Fibroblast of lung (primary cell): ENCODE measurements around the gene SLIT3. TPM values are rescaled to one million over a fixed set of nuclear protein-coding genes. Genes with fewer than 3 reads are reported as not detected.
A peak's percentile ranks its signal among the peaks of the same experiment; 100 is the strongest.

ENCODE experiments used
- DNase-seq, 2 donors: peaks; one replicate each; pipeline versions ENCODE4 v3.0.0 to v3.0.0-alpha.2; 2010; ENCODE audit warnings: low read depth in 2 of 2
- H2AFZ ChIP-seq: 2 replicates; pipeline ENCODE4 v1.5.1; 2012; ENCODE audit warnings: low read length, control low read depth, inconsistent platforms
- H3K27ac ChIP-seq: 2 replicates; pipeline ENCODE4 v1.5.1; 2011; ENCODE audit warnings: low read length, control low read depth; ENCODE audit not compliant: insufficient read depth
- H3K27me3 ChIP-seq: 2 replicates; pipeline ENCODE4 v1.5.1; 2011; ENCODE audit warnings: mild to moderate bottlenecking, low read length; ENCODE audit not compliant: control insufficient read depth, insufficient read depth
- H3K36me3 ChIP-seq: 2 replicates; pipeline ENCODE4 v1.5.1; 2011; ENCODE audit warnings: low read length; ENCODE audit not compliant: control insufficient read depth, insufficient read depth
- H3K4me1 ChIP-seq: 2 replicates; pipeline ENCODE4 v1.5.1; 2011; ENCODE audit warnings: low read length; ENCODE audit not compliant: control insufficient read depth, insufficient read depth; ENCODE audit errors: extremely low read depth
- H3K4me2 ChIP-seq: 2 replicates; pipeline ENCODE4 v1.5.1; 2011; ENCODE audit warnings: low read length, control low read depth; ENCODE audit not compliant: insufficient read depth; ENCODE audit errors: extremely low read depth
- H3K4me3 ChIP-seq, 4 experiments: fragments of 200-600 bp in 1 of 4; sonication (generic) in 1 of 4; replicated peaks in 1 of 4; 2 replicates each; pipeline ENCODE4 v1.5.1; 2011 to 2016; ENCODE audit warnings: low read length in 4 of 4, low read depth in 3 of 4, mild to moderate bottlenecking in 3 of 4, control low read depth in 2 of 4, inconsistent platforms in 1 of 4, mixed read lengths in 1 of 4; ENCODE audit not compliant: insufficient read depth in 1 of 4; ENCODE audit errors: control extremely low read depth in 1 of 4
- H3K79me2 ChIP-seq: 2 replicates; pipeline ENCODE4 v1.5.1; 2012; ENCODE audit warnings: mild to moderate bottlenecking, low read length, inconsistent platforms; ENCODE audit not compliant: control insufficient read depth, insufficient read depth
- H3K9ac ChIP-seq: 2 replicates; pipeline ENCODE4 v1.5.1; 2011; ENCODE audit warnings: mild to moderate bottlenecking, low read length, control low read depth; ENCODE audit not compliant: insufficient read depth
- H3K9me3 ChIP-seq: 2 replicates; pipeline ENCODE4 v1.5.1; 2012; ENCODE audit warnings: low read depth, low read length; ENCODE audit not compliant: control insufficient read depth, insufficient read depth
- H4K20me1 ChIP-seq: 2 replicates; pipeline ENCODE4 v1.5.1; 2011; ENCODE audit warnings: low read length; ENCODE audit not compliant: control insufficient read depth, insufficient read depth; ENCODE audit errors: extremely low read depth
- CTCF ChIP-seq, 2 donors: IDR thresholded peaks in 1 of 2; conservative IDR thresholded peaks in 1 of 2; 1 replicate in 1 of 2; 2 replicates in 1 of 2; pipeline ENCODE4 v1.5.1; 2011 to 2012; ENCODE audit warnings: low read length in 2 of 2, control low read depth in 1 of 2, inconsistent platforms in 1 of 2, low read depth in 1 of 2, mild to moderate bottlenecking in 1 of 2
- EZH2 ChIP-seq: IDR thresholded peaks from 2 replicates; pipeline ENCODE4 v1.5.1; 2012; ENCODE audit warnings: low read length, control low read depth, mild to moderate bottlenecking; ENCODE audit errors: missing control alignments
- polyA plus RNA-seq, 2 donors: library from polyadenylated mRNA; depleted of rRNA in 1 of 2; stranded (reverse) in 1 of 2; unstranded in 1 of 2; fragments of >200 nt; gene quantifications; 2 replicates each; pipeline ENCODE4 v1.2.1, GENCODE V29; 2011 to 2012; ENCODE audit warnings: missing spikeins in 1 of 2
- total RNA-seq: library from RNA; depleted of rRNA; stranded (reverse); fragments of >200 nt; gene quantifications from 2 replicates; pipeline ENCODE4 v1.2.1, GENCODE V29; 2014

SLIT3 gene
- total and polyA plus RNA-seq, 2 donors (not counting 1 experiment from before 2014, with no cell fraction given) = 1.6 to 4.6 TPM

- no peaks in the 10 kb centered on the region for H3K36me3 ChIP-seq
- no peak overlapping the region for H3K27ac ChIP-seq
- H3K27me3 ChIP-seq = no peaks in the 10 kb centered on the region
- no peak overlapping the region for H3K9ac ChIP-seq
- no peak overlapping the region for H3K4me3 ChIP-seq
- TF ChIP-seq CTCF (conservative IDR thresholded peaks at IDR 0.05 in 1 of 2, IDR thresholded peaks at IDR 0.05 in 1 of 2; ENCODE audit: low read depth in 1 of 2, low read length in 2 of 2) = no peak
- no peak for TF ChIP-seq EZH2
- H2AFZ ChIP-seq = no peak overlapping the region
- H3K4me1 ChIP-seq = peaks cover 6% of the 10 kb centered on the region
- DNase-seq = no peak
- no peaks in the 10 kb centered on the region for H4K20me1 ChIP-seq
- H3K9me3 ChIP-seq = no peaks in the 10 kb centered on the region
- no peaks in the 10 kb centered on the region for H3K79me2 ChIP-seq
- H3K4me2 ChIP-seq = no peak overlapping the region
Observed at GRCh38 chr5:169165052-169165451, 135.9 kb downstream of the SLIT3 start.

- H3K9ac ChIP-seq = no peak overlapping the region
- H3K27ac ChIP-seq = no peak overlapping the region
- peaks cover 6% of the 10 kb centered on the region for H3K4me1 ChIP-seq
- no peaks in the 10 kb centered on the region for H3K9me3 ChIP-seq
- TF ChIP-seq EZH2 (no peak), CTCF (conservative IDR thresholded peaks at IDR 0.05 in 1 of 2, IDR thresholded peaks at IDR 0.05 in 1 of 2; ENCODE audit: low read depth in 1 of 2, low read length in 2 of 2) (no peak)
- H3K4me3 ChIP-seq = no peak overlapping the region
- H2AFZ ChIP-seq = no peak overlapping the region
- peak in 1 of 2 donors; percentile 89 for DNase-seq
- no peak overlapping the region for H3K4me2 ChIP-seq
- no peaks in the 10 kb centered on the region for H3K36me3 ChIP-seq
- no peaks in the 10 kb centered on the region for H4K20me1 ChIP-seq
- H3K79me2 ChIP-seq = no peaks in the 10 kb centered on the region
- no peaks in the 10 kb centered on the region for H3K27me3 ChIP-seq
Observed at GRCh38 chr5:169164481-169164925, 136.4 kb downstream of the SLIT3 start.

- H3K79me2 ChIP-seq = no peaks in the 10 kb centered on the region
- no peaks in the 10 kb centered on the region for H4K20me1 ChIP-seq
- H3K27ac ChIP-seq = no peak overlapping the region
- no peaks in the 10 kb centered on the region for H3K27me3 ChIP-seq
- TF ChIP-seq EZH2 (no peak), CTCF (conservative IDR thresholded peaks at IDR 0.05 in 1 of 2, IDR thresholded peaks at IDR 0.05 in 1 of 2; ENCODE audit: low read depth in 1 of 2, low read length in 2 of 2) (no peak)
- H2AFZ ChIP-seq = no peak overlapping the region
- no peak overlapping the region for H3K9ac ChIP-seq
- no peak overlapping the region for H3K4me3 ChIP-seq
- H3K4me2 ChIP-seq = peak overlapping the region; percentile 25
- H3K36me3 ChIP-seq = no peaks in the 10 kb centered on the region
- H3K4me1 ChIP-seq = peaks cover 6% of the 10 kb centered on the region
- DNase-seq = peak in 1 of 2 donors; percentile 90
- H3K9me3 ChIP-seq = no peaks in the 10 kb centered on the region
Observed at GRCh38 chr5:169162407-169162806, 138.5 kb downstream of the SLIT3 start.
